K562 (cell line): ENCODE data around the gene AAGAB. TPM values are rescaled to one million over a fixed set of nuclear protein-coding genes. Genes with fewer than 3 reads are reported as not detected.

ENCODE experiments used
- C11orf30 ChIP-seq: fragments of 450-650 bp; IDR thresholded peaks from 2 replicates; pipeline ENCODE4 v1.6.1; 2016; ENCODE audit warnings: low read depth, mild to moderate bottlenecking
- CBFA2T3 ChIP-seq: fragments of 450-650 bp; IDR thresholded peaks from 2 replicates; pipeline ENCODE4 v1.6.1; 2017
- DPF2 ChIP-seq: fragments of 450-650 bp; IDR thresholded peaks from 2 replicates; pipeline ENCODE4 v1.6.1; 2016
- ETV5 ChIP-seq: sonication (generic); formaldehyde crosslinking; IDR thresholded peaks from 2 replicates; pipeline ENCODE4 v1.4.0; 2020; ENCODE audit warnings: low read depth, mild to moderate bottlenecking, missing genetic modification reagents
- GATA2 ChIP-seq: sonication (generic); formaldehyde crosslinking; IDR thresholded peaks from 2 replicates; pipeline ENCODE4 v1.4.0; 2020; ENCODE audit warnings: mild to moderate bottlenecking, missing genetic modification reagents
- JUND ChIP-seq, 2 experiments: IDR thresholded peaks; 2 replicates in 1 of 2; 3 replicates in 1 of 2; pipeline ENCODE4 v1.6.1; 2011; ENCODE audit warnings: borderline replicate concordance in 2 of 2, low read depth in 2 of 2, low read length in 2 of 2, improper control_type of control experiment in 1 of 2, missing biosample characterization in 1 of 2, missing genetic modification characterization in 1 of 2, missing genetic modification reagents in 1 of 2
- MAFF ChIP-seq: IDR thresholded peaks from 2 replicates; pipeline ENCODE4 v1.6.1; 2012; ENCODE audit warnings: low read length, improper control_type of control experiment
- NFE2 ChIP-seq: IDR thresholded peaks from 2 replicates; pipeline ENCODE4 v1.6.1; 2014; ENCODE audit warnings: antibody characterized with exemption, low read depth
- NFIX ChIP-seq: fragments of 250-450 bp; sonication (Bioruptor Pico); IDR thresholded peaks from 2 replicates; pipeline ENCODE4 v1.4.0; 2020; ENCODE audit warnings: low read depth, mild to moderate bottlenecking, moderate library complexity
- RCOR1 ChIP-seq, 2 experiments: IDR thresholded peaks; 2 replicates each; pipeline ENCODE4 v1.6.1; 2012; ENCODE audit warnings: low read depth in 2 of 2, low read length in 2 of 2, borderline replicate concordance in 1 of 2, improper control_type of control experiment in 1 of 2
- SRSF1 ChIP-seq: fragments of 200-400 bp; formaldehyde crosslinking; IDR thresholded peaks from 2 replicates; pipeline ENCODE4 v1.6.1; 2017; ENCODE audit warnings: mild to moderate bottlenecking, low read depth, low read length, moderate library complexity
- STAT5B ChIP-seq: fragments of 250-450 bp; sonication (Bioruptor Pico); IDR thresholded peaks from 2 replicates; pipeline ENCODE4 v1.8.0; 2021; ENCODE audit warnings: mild to moderate bottlenecking, inconsistent platforms
- ZNF766 ChIP-seq: fragments of 200-800 bp; sonication (Bioruptor generic); conservative IDR thresholded peaks from 2 replicates; pipeline ENCODE4 v1.6.1; 2016; ENCODE audit warnings: missing genetic modification characterization, missing compliant biosample characterization
- polyA plus RNA-seq, 8 experiments: library from polyadenylated mRNA; depleted of rRNA in 4 of 8; stranded (reverse) in 5 of 8; unstranded in 3 of 8; fragments of >200 nt; fragmentation: Nextera tagmentation in 2 of 8; fragmentation: Illumina TruSeq in 1 of 8; extraction: Ambion mirVana in 2 of 8; extraction: Trizol in 1 of 8; gene quantifications; 2 replicates each; pipeline versions ENCODE4 v1.2.1 to v1.2.3, GENCODE V29; 2011 to 2014; ENCODE audit warnings: inconsistent platforms in 1 of 8, missing spikeins in 1 of 8
- total RNA-seq, 7 experiments: library from RNA; depleted of rRNA in 6 of 7; stranded (reverse); fragments of >200 nt in 6 of 7; fragmentation: Illumina TruSeq in 2 of 7; extraction: Trizol in 2 of 7; gene quantifications; 2 replicates each; pipeline versions ENCODE4 v1.2.1 to v1.2.3, GENCODE V29; 2011 to 2021; ENCODE audit warnings: low replicate concordance in 1 of 7
- TF ChIP-seq, protein P1 (sequence below): fragments of 450-650 bp; IDR thresholded peaks from 2 replicates; pipeline ENCODE4 v1.6.1; 2016; ENCODE audit warnings: mild to moderate bottlenecking, moderate library complexity
- TF ChIP-seq, protein P2 (sequence below): sonication (generic); IDR thresholded peaks from 2 replicates; pipeline ENCODE4 v1.6.1; 2016

The AAGAB gene
- total and polyA plus RNA-seq, 9 of the 15 experiments (the other 6 are each of a cell fraction or from before 2014, with no cell fraction given): 17.8 to 109 (median 58.3) TPM

DNA sequence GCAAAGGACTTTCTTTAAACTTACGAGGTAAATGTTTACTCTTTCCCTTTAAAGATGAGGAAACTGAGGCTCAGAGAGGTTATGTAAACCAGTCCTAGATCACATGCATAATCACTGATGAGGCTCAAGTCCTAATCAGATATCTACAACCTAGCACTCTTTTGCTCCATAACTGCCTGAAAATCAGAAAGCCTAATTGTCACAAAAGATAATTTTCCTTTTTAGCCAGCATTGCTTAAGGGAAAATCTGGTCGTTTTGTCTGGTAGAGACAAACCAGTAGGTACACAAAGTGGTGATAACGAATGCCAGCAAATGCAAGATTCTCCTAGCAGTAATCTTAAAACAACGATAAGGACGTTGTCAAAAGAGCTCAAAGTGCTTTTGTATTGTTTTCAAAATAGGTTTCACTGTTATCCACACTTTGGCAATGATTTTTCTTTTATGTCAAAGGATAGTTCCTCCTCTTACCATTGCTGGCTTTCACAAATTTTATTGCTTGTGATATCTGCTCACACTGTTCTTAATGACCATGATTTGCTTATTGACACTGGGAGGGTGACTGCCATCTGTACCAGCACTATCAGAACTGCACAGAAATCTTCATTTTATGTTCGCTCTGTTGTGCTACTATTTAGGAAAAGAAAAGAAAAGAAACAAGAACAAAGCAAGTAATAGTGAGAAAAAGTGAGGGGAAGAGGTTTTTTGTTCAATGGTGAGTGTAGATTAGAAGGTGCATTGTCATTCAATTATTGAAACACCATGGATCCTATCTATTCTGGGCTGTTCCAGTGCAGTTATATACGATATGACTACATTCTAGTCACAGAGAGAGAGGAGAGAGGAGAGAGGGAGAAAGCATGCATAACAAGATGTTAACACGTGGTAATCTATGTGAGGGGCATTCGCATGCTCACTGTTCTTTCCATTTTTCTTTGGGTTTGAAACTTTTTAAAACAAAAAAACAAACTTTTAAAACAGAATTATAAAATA, 13.8 kb upstream of the AAGAB start (continued):
- TF ChIP-seq, protein P1, sequence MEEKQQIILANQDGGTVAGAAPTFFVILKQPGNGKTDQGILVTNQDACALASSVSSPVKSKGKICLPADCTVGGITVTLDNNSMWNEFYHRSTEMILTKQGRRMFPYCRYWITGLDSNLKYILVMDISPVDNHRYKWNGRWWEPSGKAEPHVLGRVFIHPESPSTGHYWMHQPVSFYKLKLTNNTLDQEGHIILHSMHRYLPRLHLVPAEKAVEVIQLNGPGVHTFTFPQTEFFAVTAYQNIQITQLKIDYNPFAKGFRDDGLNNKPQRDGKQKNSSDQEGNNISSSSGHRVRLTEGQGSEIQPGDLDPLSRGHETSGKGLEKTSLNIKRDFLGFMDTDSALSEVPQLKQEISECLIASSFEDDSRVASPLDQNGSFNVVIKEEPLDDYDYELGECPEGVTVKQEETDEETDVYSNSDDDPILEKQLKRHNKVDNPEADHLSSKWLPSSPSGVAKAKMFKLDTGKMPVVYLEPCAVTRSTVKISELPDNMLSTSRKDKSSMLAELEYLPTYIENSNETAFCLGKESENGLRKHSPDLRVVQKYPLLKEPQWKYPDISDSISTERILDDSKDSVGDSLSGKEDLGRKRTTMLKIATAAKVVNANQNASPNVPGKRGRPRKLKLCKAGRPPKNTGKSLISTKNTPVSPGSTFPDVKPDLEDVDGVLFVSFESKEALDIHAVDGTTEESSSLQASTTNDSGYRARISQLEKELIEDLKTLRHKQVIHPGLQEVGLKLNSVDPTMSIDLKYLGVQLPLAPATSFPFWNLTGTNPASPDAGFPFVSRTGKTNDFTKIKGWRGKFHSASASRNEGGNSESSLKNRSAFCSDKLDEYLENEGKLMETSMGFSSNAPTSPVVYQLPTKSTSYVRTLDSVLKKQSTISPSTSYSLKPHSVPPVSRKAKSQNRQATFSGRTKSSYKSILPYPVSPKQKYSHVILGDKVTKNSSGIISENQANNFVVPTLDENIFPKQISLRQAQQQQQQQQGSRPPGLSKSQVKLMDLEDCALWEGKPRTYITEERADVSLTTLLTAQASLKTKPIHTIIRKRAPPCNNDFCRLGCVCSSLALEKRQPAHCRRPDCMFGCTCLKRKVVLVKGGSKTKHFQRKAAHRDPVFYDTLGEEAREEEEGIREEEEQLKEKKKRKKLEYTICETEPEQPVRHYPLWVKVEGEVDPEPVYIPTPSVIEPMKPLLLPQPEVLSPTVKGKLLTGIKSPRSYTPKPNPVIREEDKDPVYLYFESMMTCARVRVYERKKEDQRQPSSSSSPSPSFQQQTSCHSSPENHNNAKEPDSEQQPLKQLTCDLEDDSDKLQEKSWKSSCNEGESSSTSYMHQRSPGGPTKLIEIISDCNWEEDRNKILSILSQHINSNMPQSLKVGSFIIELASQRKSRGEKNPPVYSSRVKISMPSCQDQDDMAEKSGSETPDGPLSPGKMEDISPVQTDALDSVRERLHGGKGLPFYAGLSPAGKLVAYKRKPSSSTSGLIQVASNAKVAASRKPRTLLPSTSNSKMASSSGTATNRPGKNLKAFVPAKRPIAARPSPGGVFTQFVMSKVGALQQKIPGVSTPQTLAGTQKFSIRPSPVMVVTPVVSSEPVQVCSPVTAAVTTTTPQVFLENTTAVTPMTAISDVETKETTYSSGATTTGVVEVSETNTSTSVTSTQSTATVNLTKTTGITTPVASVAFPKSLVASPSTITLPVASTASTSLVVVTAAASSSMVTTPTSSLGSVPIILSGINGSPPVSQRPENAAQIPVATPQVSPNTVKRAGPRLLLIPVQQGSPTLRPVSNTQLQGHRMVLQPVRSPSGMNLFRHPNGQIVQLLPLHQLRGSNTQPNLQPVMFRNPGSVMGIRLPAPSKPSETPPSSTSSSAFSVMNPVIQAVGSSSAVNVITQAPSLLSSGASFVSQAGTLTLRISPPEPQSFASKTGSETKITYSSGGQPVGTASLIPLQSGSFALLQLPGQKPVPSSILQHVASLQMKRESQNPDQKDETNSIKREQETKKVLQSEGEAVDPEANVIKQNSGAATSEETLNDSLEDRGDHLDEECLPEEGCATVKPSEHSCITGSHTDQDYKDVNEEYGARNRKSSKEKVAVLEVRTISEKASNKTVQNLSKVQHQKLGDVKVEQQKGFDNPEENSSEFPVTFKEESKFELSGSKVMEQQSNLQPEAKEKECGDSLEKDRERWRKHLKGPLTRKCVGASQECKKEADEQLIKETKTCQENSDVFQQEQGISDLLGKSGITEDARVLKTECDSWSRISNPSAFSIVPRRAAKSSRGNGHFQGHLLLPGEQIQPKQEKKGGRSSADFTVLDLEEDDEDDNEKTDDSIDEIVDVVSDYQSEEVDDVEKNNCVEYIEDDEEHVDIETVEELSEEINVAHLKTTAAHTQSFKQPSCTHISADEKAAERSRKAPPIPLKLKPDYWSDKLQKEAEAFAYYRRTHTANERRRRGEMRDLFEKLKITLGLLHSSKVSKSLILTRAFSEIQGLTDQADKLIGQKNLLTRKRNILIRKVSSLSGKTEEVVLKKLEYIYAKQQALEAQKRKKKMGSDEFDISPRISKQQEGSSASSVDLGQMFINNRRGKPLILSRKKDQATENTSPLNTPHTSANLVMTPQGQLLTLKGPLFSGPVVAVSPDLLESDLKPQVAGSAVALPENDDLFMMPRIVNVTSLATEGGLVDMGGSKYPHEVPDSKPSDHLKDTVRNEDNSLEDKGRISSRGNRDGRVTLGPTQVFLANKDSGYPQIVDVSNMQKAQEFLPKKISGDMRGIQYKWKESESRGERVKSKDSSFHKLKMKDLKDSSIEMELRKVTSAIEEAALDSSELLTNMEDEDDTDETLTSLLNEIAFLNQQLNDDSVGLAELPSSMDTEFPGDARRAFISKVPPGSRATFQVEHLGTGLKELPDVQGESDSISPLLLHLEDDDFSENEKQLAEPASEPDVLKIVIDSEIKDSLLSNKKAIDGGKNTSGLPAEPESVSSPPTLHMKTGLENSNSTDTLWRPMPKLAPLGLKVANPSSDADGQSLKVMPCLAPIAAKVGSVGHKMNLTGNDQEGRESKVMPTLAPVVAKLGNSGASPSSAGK: peak; percentile 89
- TF ChIP-seq SRSF1: no peak
- TF ChIP-seq DPF2: peak; percentile 33; the same call in 1 of the 2 replicates
- peak; percentile 28; the same call in 1 of the 2 replicates for TF ChIP-seq MAFF
- no peak for TF ChIP-seq ETV5
- TF ChIP-seq C11orf30: peak; percentile 72
- no peak for TF ChIP-seq STAT5B (CRISPR knock-in tag)
- TF ChIP-seq CBFA2T3: peak; percentile 50
- TF ChIP-seq ZNF766 (CRISPR knock-in tag): peak; percentile 71
- no peak for TF ChIP-seq NFIX
- peak; percentile 70 for TF ChIP-seq NFE2
- TF ChIP-seq RCOR1 (IDR thresholded peaks at IDR 0.05; ENCODE audit: borderline replicate concordance in 1 of 2, low read depth in 2 of 2, low read length in 2 of 2): 0 out of 4 replicates have a peak, but pooled peaks of 1 of the 2 experiments have one; percentile 18
- TF ChIP-seq, protein P2, sequence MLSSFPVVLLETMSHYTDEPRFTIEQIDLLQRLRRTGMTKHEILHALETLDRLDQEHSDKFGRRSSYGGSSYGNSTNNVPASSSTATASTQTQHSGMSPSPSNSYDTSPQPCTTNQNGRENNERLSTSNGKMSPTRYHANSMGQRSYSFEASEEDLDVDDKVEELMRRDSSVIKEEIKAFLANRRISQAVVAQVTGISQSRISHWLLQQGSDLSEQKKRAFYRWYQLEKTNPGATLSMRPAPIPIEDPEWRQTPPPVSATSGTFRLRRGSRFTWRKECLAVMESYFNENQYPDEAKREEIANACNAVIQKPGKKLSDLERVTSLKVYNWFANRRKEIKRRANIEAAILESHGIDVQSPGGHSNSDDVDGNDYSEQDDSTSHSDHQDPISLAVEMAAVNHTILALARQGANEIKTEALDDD: 0 out of 2 replicates have a peak, but pooled peaks have one; percentile 28
- peak; percentile 5; the same call in 1 of the 2 replicates for TF ChIP-seq GATA2
- TF ChIP-seq JUND (IDR thresholded peaks at IDR 0.05; ENCODE audit: borderline replicate concordance, low read depth, low read length): no peak
- peak; percentile 28; the same call in 1 of the 3 replicates for TF ChIP-seq JUND (tag; IDR thresholded peaks at IDR 0.05; ENCODE audit: borderline replicate concordance, low read depth, low read length)
